Mucosa of rectum (tissue), 2 donors: ENCODE data around the gene RSAD2.
"Not testable (repeated sequence)": the region's sequence is repeated elsewhere in the genome, so short reads cannot be mapped to it uniquely, and the experiment has no call there.

Experiments
- H3K27ac ChIP-seq, 2 donors: one replicate each; pipeline ENCODE4 v1.7.0; 2013; ENCODE audit warnings: inconsistent platforms in 2 of 2, low read depth in 2 of 2, low read length in 2 of 2
- H3K27me3 ChIP-seq, 2 donors: one replicate each; pipeline ENCODE4 v1.7.0; 2013; ENCODE audit warnings: low read length in 2 of 2; ENCODE audit not compliant: control insufficient read depth in 2 of 2, insufficient read depth in 2 of 2
- H3K36me3 ChIP-seq, 2 donors: one replicate each; pipeline ENCODE4 v1.7.0; 2013; ENCODE audit warnings: low read length in 2 of 2; ENCODE audit not compliant: control insufficient read depth in 2 of 2, insufficient read depth in 2 of 2
- H3K4me1 ChIP-seq, 2 donors: one replicate each; pipeline ENCODE4 v1.7.0; 2013; ENCODE audit warnings: low read length in 2 of 2, mild to moderate bottlenecking in 1 of 2; ENCODE audit not compliant: control insufficient read depth in 2 of 2, insufficient read depth in 2 of 2
- H3K4me3 ChIP-seq, 2 donors: one replicate each; pipeline ENCODE4 v1.7.0; 2013; ENCODE audit warnings: low read length in 2 of 2
- H3K9ac ChIP-seq, 2 donors: one replicate each; pipeline ENCODE4 v1.7.0; 2013; ENCODE audit warnings: low read length in 2 of 2, low read depth in 1 of 2, mild to moderate bottlenecking in 1 of 2
- H3K9me3 ChIP-seq, 2 donors: one replicate each; pipeline ENCODE4 v1.7.0; 2013; ENCODE audit warnings: low read length in 2 of 2; ENCODE audit not compliant: control insufficient read depth in 2 of 2
- donor health status: healthy.
- donor health status: Normal muscosa, but diverticular disease.

The RSAD2 gene

DNA sequence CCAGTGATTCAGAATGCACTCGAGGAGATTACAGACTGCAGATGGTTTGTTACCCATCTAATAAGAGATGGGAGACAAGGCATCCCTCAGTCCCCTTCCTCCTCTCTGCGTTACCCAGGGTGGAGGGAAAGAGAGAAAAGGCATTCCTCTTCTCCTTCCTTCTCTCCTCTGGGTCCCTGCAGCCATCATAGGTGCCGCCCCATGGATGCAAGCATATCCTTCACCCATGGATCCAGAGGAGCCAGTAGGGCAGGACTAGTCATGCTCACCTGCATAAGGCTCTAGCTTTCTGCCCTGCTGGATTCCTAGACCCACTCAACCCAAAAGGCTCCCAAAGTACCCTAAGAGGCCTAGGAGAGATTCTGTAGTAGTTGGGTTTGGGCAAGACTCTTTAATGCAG, 32.3 kb upstream of the RSAD2 start:
- Histone ChIP-seq H3K9me3 (peaks cover 25 to 48% of the 10 kb centered on the region in 2 donors), H3K36me3 (peaks cover 10 to 13% of the 10 kb centered on the region in 2 donors), H3K27me3 (no peaks in the 10 kb centered on the region), H3K27ac (no peak overlapping the region), H3K4me3 (no peak overlapping the region), H3K4me1 (no peaks in the 10 kb centered on the region), H3K9ac (no peak overlapping the region)

DNA sequence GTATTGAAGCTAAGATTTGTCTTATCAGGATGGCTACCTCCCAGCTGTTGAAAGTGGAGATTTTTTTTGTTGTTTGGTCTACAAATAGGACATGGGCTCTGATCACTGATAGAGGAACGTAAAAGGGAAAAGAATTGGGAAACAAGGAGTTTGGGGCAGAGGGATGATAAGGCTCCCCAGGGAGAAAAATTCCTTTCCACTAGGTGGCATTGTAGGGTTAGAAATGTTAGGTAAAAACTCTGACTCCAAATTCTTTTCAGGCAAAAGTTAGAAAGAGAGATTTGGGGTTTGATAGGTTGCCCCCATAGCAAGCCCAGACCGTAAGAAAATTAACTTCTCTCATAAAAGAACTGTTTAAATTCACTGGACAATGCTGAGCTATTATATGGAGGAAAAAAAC, 31.7 kb upstream of the RSAD2 start:
- H3K27me3 ChIP-seq: no peaks in the 10 kb centered on the region
- H3K36me3 ChIP-seq: peaks cover 11 to 16% of the 10 kb centered on the region in 2 donors
- H3K4me1 ChIP-seq: no peaks in the 10 kb centered on the region
- H3K27ac ChIP-seq: no peak overlapping the region
- peaks cover 25 to 48% of the 10 kb centered on the region in 2 donors for H3K9me3 ChIP-seq
- H3K4me3 ChIP-seq: peak overlapping the region in 1 of 2 donors; percentile 2
- H3K9ac ChIP-seq: no peak overlapping the region

DNA sequence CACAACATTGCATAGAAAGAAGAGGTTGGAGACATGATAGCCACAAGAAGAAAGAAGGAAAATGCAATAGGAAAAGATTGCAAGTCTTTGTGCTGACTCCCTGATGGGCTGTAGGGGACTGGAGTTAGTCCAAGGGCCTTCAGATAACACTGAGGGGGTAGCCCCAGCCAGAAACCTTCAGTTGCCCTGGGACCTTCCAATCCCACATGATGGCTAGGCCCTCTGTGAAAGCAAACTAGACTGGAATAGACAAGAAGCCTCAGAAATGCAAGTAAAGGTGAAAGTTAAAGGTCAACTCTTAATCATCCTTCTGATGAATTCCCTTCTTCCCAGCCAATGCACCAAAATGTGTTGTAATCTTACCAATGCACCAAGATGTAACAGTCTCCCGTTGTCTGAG, 31.0 kb upstream of the RSAD2 start:
- Histone ChIP-seq H3K4me3 (no peak overlapping the region), H3K9ac (no peak overlapping the region), H3K4me1 (no peaks in the 10 kb centered on the region), H3K27me3 (no peaks in the 10 kb centered on the region), H3K9me3 (peaks cover 25 to 48% of the 10 kb centered on the region in 2 donors), H3K36me3 (peaks cover 11 to 18% of the 10 kb centered on the region in 2 donors), H3K27ac (no peak overlapping the region)

DNA sequence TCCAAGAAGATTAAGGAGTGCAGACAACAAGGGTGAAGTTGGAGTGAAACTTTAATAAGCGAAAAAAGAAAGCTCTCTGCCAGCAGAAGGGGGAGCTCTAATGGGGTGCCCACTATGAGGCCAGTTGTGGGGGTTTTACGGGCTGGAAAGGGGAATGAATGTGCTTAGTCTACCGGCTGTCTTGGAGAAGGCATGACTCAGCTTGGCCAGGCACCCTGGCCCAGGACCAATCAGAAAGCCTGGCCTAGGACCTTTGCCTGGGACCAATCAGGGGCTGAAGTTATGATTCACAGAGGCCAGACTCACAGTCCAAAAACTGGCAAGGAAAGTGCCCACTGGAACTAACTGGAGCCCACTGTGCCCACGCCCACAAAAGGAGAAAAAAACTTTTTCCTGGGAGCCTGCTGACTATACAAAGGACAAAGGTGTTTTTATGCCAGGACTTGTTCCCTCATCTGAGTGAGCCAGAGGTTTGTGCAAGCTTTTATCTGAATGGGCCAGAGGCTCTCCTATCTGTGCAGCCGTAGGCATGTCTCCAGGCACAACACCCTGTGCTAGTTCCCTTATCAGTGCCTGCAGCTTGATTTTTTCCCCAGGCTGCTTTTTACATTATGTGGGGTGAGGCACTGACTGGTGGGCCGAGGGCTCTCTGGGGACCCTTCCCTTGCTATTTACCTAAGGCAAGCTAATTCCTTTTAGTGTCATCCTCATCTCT, 30.5 kb upstream of the RSAD2 start:
- Histone ChIP-seq H3K9ac (no peak overlapping the region), H3K4me3 (no peak overlapping the region), H3K4me1 (no peaks in the 10 kb centered on the region), H3K36me3 (peaks cover 11 to 18% of the 10 kb centered on the region in 2 donors), H3K9me3 (peaks cover 25 to 48% of the 10 kb centered on the region in 2 donors), H3K27ac (no peak overlapping the region), H3K27me3 (no peaks in the 10 kb centered on the region)

DNA sequence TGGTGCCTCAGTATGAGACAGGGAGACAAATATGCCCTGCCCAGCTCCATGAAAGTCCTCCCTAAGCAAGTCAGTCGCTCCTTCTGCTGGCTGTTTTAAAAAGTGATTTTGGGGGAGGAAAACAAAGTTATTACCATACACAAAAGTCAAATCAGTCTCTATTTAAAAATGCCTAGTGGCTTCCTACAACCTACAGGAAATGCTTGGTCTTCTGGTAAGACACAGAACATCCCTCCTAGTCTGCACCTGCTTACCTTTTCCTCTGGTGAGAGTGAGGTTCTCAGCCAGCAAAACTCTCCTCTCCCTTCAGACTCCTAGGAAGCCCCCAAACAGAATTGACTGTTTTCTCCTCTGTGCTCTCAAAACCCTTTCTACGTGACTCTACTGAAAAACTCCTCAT, 25.4 kb upstream of the RSAD2 start:
- Histone ChIP-seq H3K9ac (no peak overlapping the region), H3K4me3 (no peak overlapping the region), H3K9me3 (peaks cover 0 to 3% of the 10 kb centered on the region in 2 donors), H3K36me3 (peaks cover 11 to 18% of the 10 kb centered on the region in 2 donors), H3K4me1 (no peaks in the 10 kb centered on the region), H3K27ac (no peak overlapping the region), H3K27me3 (no peaks in the 10 kb centered on the region)

DNA sequence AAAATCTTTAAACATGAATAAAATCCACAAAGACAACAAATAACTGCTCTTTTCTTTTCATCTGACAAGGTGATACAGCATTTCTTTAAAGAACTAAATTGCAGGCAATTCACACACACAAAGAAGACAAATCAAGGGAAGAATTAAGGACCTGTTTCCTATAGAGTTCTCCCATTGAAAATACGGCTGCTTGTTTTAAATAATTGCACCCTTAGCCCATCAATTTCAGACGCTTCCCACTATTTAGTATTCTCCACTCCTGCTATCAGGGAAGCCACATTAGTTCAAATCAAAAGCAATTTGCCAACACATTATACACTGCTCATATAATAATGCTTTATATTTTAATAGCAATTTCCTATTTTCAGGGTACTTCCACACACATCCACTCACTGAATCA, 23.2 kb upstream of the RSAD2 start:
- no peak overlapping the region for H3K27ac ChIP-seq
- H3K9ac ChIP-seq: no peak overlapping the region
- no peaks in the 10 kb centered on the region for H3K4me1 ChIP-seq
- no peak overlapping the region for H3K4me3 ChIP-seq
- H3K36me3 ChIP-seq: peaks cover 7 to 16% of the 10 kb centered on the region in 2 donors
- no peaks in the 10 kb centered on the region for H3K27me3 ChIP-seq
- H3K9me3 ChIP-seq: no peaks in the 10 kb centered on the region

DNA sequence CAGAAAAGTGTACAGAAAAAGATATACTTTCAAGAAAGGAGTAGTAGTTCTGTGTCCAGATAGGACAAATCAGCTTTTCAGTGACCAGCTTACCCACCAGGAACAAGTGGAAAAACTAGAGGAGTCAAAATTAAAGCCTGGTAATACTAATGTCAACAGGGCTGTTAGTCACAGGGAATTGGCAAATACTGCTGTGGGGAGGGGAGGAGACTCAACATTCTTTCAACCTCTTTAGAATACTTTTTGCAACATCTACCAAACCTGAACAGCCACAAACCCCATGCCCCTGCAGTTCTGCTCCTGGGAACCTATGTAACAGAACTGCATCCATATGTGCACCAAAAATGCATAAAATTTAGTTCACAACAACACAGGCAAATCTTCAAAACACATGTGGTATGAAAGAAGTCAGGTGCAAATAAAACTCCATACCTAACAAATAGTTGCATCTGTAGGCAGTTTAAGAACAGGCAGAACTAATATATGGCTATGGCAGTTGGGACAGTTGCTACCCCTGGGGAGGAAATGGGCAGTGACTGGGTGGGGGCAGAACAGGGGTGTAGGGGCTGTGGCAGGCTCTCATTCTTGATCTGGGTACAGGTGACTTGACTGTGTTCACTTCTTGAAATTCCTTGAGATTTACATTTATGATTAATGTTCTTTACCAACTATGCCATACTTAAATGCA, 21.6 kb upstream of the RSAD2 start:
- H3K36me3 ChIP-seq: peaks cover 0 to 8% of the 10 kb centered on the region in 2 donors
- H3K9me3 ChIP-seq: no peaks in the 10 kb centered on the region

DNA sequence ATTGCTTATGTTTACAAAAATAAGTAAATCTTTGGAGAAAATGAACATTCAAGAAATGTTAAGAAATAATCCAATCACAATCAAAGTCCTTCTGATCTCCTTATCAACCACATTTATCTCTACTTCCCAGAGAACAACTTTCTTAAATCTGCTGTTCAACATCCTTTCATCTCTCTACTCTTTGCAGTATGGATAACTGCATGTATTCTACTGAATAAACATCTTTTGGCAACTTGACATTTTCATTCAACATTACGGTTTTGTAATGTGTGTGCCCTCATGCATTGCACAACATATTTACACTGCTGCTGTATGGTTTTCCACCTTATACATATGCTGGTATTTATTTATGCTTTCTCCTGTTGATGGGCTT, 21.0 kb upstream of the RSAD2 start:
- H3K9ac ChIP-seq: no peak overlapping the region
- H3K27ac ChIP-seq: no peak overlapping the region
- no peaks in the 10 kb centered on the region for H3K4me1 ChIP-seq
- peaks cover 0 to 8% of the 10 kb centered on the region in 2 donors for H3K36me3 ChIP-seq
- no peaks in the 10 kb centered on the region for H3K27me3 ChIP-seq
- H3K9me3 ChIP-seq: peaks cover 0 to 1% of the 10 kb centered on the region in 2 donors
- no peak overlapping the region for H3K4me3 ChIP-seq

More for the DNA sequence above, 21.6 kb upstream of the RSAD2 start:
- no peak overlapping the region for H3K4me3 ChIP-seq
- no peaks in the 10 kb centered on the region for H3K4me1 ChIP-seq
- H3K27ac ChIP-seq: no peak overlapping the region
- no peak overlapping the region for H3K9ac ChIP-seq
- H3K27me3 ChIP-seq: no peaks in the 10 kb centered on the region

DNA sequence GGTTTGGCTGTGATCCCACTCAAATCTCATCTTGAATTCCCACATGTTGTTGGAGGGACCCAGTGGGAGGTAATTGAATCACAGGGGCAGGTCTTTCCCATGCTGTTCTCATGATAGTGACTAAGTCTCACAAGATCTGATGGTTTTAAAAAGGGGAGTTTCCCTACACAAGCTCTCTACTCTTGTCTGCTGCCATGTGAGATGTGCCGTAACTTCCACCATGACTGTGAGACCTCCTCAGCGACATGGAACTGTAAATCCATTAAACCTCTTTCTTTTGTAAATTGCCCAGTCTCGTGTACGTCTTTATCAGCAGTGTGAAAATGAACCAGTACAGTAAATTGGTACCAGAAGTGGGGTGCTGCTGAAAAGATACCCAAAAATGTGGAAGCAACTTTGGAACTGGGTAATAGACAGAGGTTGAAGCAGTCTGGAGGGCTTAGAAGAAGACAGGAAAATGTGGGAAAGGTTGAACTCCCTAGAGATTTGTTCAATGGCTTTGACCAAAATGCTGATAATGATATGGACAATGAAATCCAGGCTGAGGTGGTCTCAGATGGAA, 19.0 kb upstream of the RSAD2 start:
- H3K9me3 ChIP-seq, H3K9ac ChIP-seq, H3K27me3 ChIP-seq, H3K4me1 ChIP-seq, H3K4me3 ChIP-seq, H3K36me3 ChIP-seq, H3K27ac ChIP-seq: not testable (repeated sequence)

DNA sequence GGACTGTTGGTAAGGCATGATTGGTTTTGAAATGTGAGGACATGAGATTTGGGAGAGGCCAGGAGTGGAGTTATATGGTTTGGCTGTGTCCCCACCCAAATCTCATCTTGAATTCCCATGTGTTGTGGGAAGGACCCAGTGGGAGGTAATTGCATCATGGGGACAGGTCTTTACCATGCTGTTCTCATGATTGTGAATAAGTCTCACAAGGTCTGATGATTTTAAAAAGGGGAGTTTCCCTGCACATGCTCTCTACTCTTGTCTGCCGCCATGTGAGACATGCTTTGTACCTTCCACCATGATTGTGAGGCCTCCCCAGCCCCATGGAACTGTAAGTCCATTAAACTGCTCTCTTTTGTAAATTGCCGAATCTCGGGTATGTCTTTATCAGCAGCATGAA, 17.3 kb upstream of the RSAD2 start:
- Histone ChIP-seq H3K9me3 (peaks cover 0 to 1% of the 10 kb centered on the region in 2 donors), H3K4me3 (no peak overlapping the region), H3K9ac (no peak overlapping the region), H3K27ac (no peak overlapping the region), H3K4me1 (peaks cover 3 to 6% of the 10 kb centered on the region in 2 donors), H3K27me3 (no peaks in the 10 kb centered on the region), H3K36me3 (peaks cover 0 to 8% of the 10 kb centered on the region in 2 donors)
